H1 (cell line): ENCODE results near the gene PRR5L. TPM values are rescaled to one million over a fixed set of nuclear protein-coding genes. Genes with fewer than 3 reads are reported as not detected.

Source experiments
- CTCF ChIA-PET: fragments of 300-600 bp; sonication (Branson Sonifier 250); formaldehyde crosslinking; loops from one replicate; lab custom pipeline; 2021; ENCODE audit not compliant: partially characterized antibody; lab: Charles Lee
- POLR2A ChIA-PET: fragments of 300-600 bp; sonication (Branson Sonifier 250); formaldehyde crosslinking; loops from one replicate; lab custom pipeline; 2021; ENCODE audit warnings: inconsistent platforms; ENCODE audit not compliant: partially characterized antibody; lab: Charles Lee
- DNase-seq, 2 experiments: peaks; one replicate each; pipeline versions ENCODE4 v3.0.0 to v3.0.0-alpha.2; 2010 to 2022; ENCODE audit warnings: low spot score in 2 of 2, low read depth in 1 of 2, mixed read lengths in 1 of 2
- FAIRE-seq: peaks from 2 replicates; lab custom pipeline; 2011; peaks lifted over from hg19 to GRCh38; lab: Jason Lieb, UNC
- H2AFZ ChIP-seq: 2 replicates; pipeline ENCODE4 v1.8.1; 2012; ENCODE audit warnings: low read length, inconsistent platforms
- H2AK5ac ChIP-seq: 2 replicates; pipeline ENCODE4 v1.6.1; 2013; ENCODE audit warnings: low read depth, low read length
- H2BK120ac ChIP-seq: replicated peaks from 2 replicates; pipeline ENCODE3; 2013; ENCODE audit warnings: low read depth, low read length, inconsistent platforms
- H2BK12ac ChIP-seq: 2 replicates; pipeline ENCODE4 v1.6.1; 2013; ENCODE audit warnings: low read depth, low read length
- H2BK15ac ChIP-seq: 2 replicates; pipeline ENCODE4 v1.6.1; 2013; ENCODE audit warnings: low read length
- H2BK20ac ChIP-seq: 2 replicates; pipeline ENCODE4 v1.6.1; 2013; ENCODE audit warnings: low read length
- H2BK5ac ChIP-seq: 2 replicates; pipeline ENCODE4 v1.6.1; 2013; ENCODE audit warnings: low read depth, low read length
- H3K14ac ChIP-seq: 2 replicates; pipeline ENCODE4 v1.6.1; 2013; ENCODE audit warnings: inconsistent platforms; ENCODE audit not compliant: insufficient read length
- H3K18ac ChIP-seq: 2 replicates; pipeline ENCODE4 v1.6.1; 2013; ENCODE audit warnings: low read length; ENCODE audit errors: extremely low read depth
- H3K23ac ChIP-seq: 2 replicates; pipeline ENCODE4 v1.6.1; 2013; ENCODE audit warnings: inconsistent platforms; ENCODE audit not compliant: insufficient read length
- H3K23me2 ChIP-seq: 2 replicates; pipeline ENCODE4 v1.6.1; 2013; ENCODE audit warnings: low read depth, low read length
- H3K27ac ChIP-seq: 2 replicates; pipeline ENCODE4 v1.6.1; 2011; ENCODE audit warnings: low read depth, low read length, inconsistent platforms
- H3K27me3 ChIP-seq, 4 experiments: replicated peaks in 1 of 4; 1 replicate in 1 of 4; 2 replicates in 3 of 4; pipeline versions ENCODE4 v1.6.1 to v1.8.1; 2011 to 2013; ENCODE audit warnings: low read length in 3 of 4, mild to moderate bottlenecking in 3 of 4, inconsistent platforms in 2 of 4, mixed read lengths in 2 of 4, moderate library complexity in 1 of 4; ENCODE audit not compliant: control insufficient read depth in 3 of 4, insufficient read depth in 3 of 4; ENCODE audit errors: extremely low read depth in 1 of 4
- H3K36me3 ChIP-seq, 4 experiments: 2 replicates each; pipeline versions ENCODE4 v1.6.1 to v1.8.1; 2011 to 2013; ENCODE audit warnings: mild to moderate bottlenecking in 4 of 4, low read length in 3 of 4, moderate library complexity in 2 of 4, control low read depth in 1 of 4, inconsistent platforms in 1 of 4; ENCODE audit not compliant: insufficient read depth in 4 of 4, control insufficient read depth in 2 of 4
- H3K4ac ChIP-seq: replicated peaks from 2 replicates; pipeline ENCODE3; 2013; ENCODE audit warnings: low read length, low read depth, mixed read lengths, inconsistent platforms; ENCODE audit not compliant: insufficient read length
- H3K4me1 ChIP-seq, 4 experiments: replicated peaks in 1 of 4; 1 replicate in 1 of 4; 2 replicates in 3 of 4; pipeline versions ENCODE4 v1.6.1 to v1.8.1; 2011 to 2013; ENCODE audit warnings: low read length in 3 of 4, inconsistent platforms in 2 of 4, mixed read lengths in 1 of 4; ENCODE audit not compliant: insufficient read depth in 4 of 4, control insufficient read depth in 3 of 4
- H3K4me2 ChIP-seq, 2 experiments: 2 replicates each; pipeline versions ENCODE4 v1.6.1 to v1.8.1; 2011 to 2013; ENCODE audit warnings: low read depth in 2 of 2, low read length in 2 of 2, control low read depth in 1 of 2, inconsistent platforms in 1 of 2, mild to moderate bottlenecking in 1 of 2; ENCODE audit not compliant: insufficient read depth in 1 of 2
- H3K4me3 ChIP-seq, 4 experiments: fragments of 200-600, 300-600 bp in 1 of 4; sonication (generic), shearing (Covaris generic), sonication (Bioruptor Twin) in 1 of 4; 2 replicates each; pipeline versions ENCODE4 v1.5.1 to v1.8.1; 2011 to 2016; ENCODE audit warnings: low read length in 4 of 4, low read depth in 3 of 4, control low read depth in 2 of 4, inconsistent platforms in 2 of 4, mild to moderate bottlenecking in 2 of 4, mixed read lengths in 1 of 4, moderate library complexity in 1 of 4; ENCODE audit not compliant: insufficient read depth in 2 of 4; ENCODE audit errors: extremely low read depth in 1 of 4
- H3K56ac ChIP-seq: replicated peaks from 2 replicates; pipeline ENCODE3; 2013; ENCODE audit warnings: low read depth, mild to moderate bottlenecking, mixed read lengths, low read length, inconsistent platforms; ENCODE audit not compliant: insufficient read length
- H3K79me1 ChIP-seq: 2 replicates; pipeline ENCODE4 v1.6.1; 2013; ENCODE audit warnings: low read depth, low read length, control low read depth
- H3K79me2 ChIP-seq, 2 experiments: 2 replicates each; pipeline versions ENCODE4 v1.6.1 to v1.8.1; 2012 to 2013; ENCODE audit warnings: low read length in 2 of 2, mild to moderate bottlenecking in 2 of 2, inconsistent platforms in 1 of 2; ENCODE audit not compliant: insufficient read depth in 2 of 2, control insufficient read depth in 1 of 2
- H3K9ac ChIP-seq, 4 experiments: replicated peaks in 1 of 4; 1 replicate in 1 of 4; 2 replicates in 3 of 4; pipeline versions ENCODE4 v1.6.1 to v1.8.1; 2011 to 2013; ENCODE audit warnings: low read depth in 3 of 4, low read length in 3 of 4, control low read depth in 2 of 4, mild to moderate bottlenecking in 2 of 4, moderate library complexity in 2 of 4, inconsistent platforms in 1 of 4; ENCODE audit errors: extremely low read depth in 1 of 4
- H3K9me3 ChIP-seq, 2 experiments: 2 replicates each; pipeline versions ENCODE4 v1.6.1 to v1.8.1; 2012 to 2013; ENCODE audit warnings: mild to moderate bottlenecking in 2 of 2, moderate library complexity in 2 of 2, control low read depth in 1 of 2, inconsistent platforms in 1 of 2, low read depth in 1 of 2, low read length in 1 of 2, mixed read lengths in 1 of 2; ENCODE audit not compliant: insufficient read depth in 2 of 2
- H4K20me1 ChIP-seq, 2 experiments: replicated peaks in 1 of 2; 2 replicates each; pipeline versions ENCODE3 to v1.8.1; 2011 to 2013; ENCODE audit warnings: inconsistent platforms in 2 of 2, low read length in 2 of 2, mild to moderate bottlenecking in 1 of 2; ENCODE audit not compliant: insufficient read depth in 2 of 2, control insufficient read depth in 1 of 2
- H4K5ac ChIP-seq: 2 replicates; pipeline ENCODE4 v1.6.1; 2013; ENCODE audit warnings: low read length, low read depth, mixed read lengths, inconsistent platforms; ENCODE audit not compliant: insufficient read length
- H4K8ac ChIP-seq: 2 replicates; pipeline ENCODE4 v1.8.0; 2013; ENCODE audit warnings: mild to moderate bottlenecking, moderate library complexity, low read length, inconsistent platforms; ENCODE audit not compliant: insufficient read depth; ENCODE audit errors: extremely low read depth
- H4K91ac ChIP-seq: replicated peaks from 2 replicates; pipeline ENCODE3; 2013; ENCODE audit warnings: low read length, mixed read lengths, inconsistent platforms; ENCODE audit not compliant: insufficient read length
- ASH2L ChIP-seq: fragments of 200-600, 300-600 bp; sonication (generic); IDR thresholded peaks from one replicate; pipeline ENCODE4 v1.7.1; 2017; ENCODE audit warnings: low read length
- FOSL1 ChIP-seq: IDR thresholded peaks from 2 replicates; pipeline ENCODE4 v1.6.1; 2011; ENCODE audit warnings: mild to moderate bottlenecking, low read depth, low read length, moderate library complexity; ENCODE audit not compliant: insufficient read depth
- GABPA ChIP-seq: IDR thresholded peaks from 2 replicates; pipeline ENCODE4 v1.6.1; 2011; ENCODE audit warnings: mild to moderate bottlenecking, low read length, moderate library complexity, borderline replicate concordance; ENCODE audit not compliant: insufficient read depth
- GTF2F1 ChIP-seq: IDR thresholded peaks from 2 replicates; pipeline ENCODE4 v1.6.1; 2012; ENCODE audit warnings: low read depth, low read length, improper control_type of control experiment, borderline replicate concordance
- JUND ChIP-seq: IDR thresholded peaks from 2 replicates; pipeline ENCODE4 v1.6.1; 2011; ENCODE audit warnings: mild to moderate bottlenecking, improper control_type of control experiment, low read length
- POLR2A ChIP-seq, 2 experiments: IDR thresholded peaks; 1 replicate in 1 of 2; 2 replicates in 1 of 2; pipeline ENCODE4 v1.6.1; 2011; ENCODE audit warnings: low read depth in 2 of 2, low read length in 2 of 2, mild to moderate bottlenecking in 2 of 2; ENCODE audit errors: control extremely low read depth in 1 of 2
- RXRA ChIP-seq: IDR thresholded peaks from 2 replicates; pipeline ENCODE4 v1.6.1; 2011; ENCODE audit warnings: low read depth, mild to moderate bottlenecking, low read length, moderate library complexity; ENCODE audit not compliant: insufficient read depth
- SIN3A ChIP-seq, 2 experiments: IDR thresholded peaks in 1 of 2; conservative IDR thresholded peaks in 1 of 2; 2 replicates each; pipeline ENCODE4 v1.6.1; 2011 to 2012; ENCODE audit warnings: low read length in 2 of 2, improper control_type of control experiment in 1 of 2, low read depth in 1 of 2, mild to moderate bottlenecking in 1 of 2
- SRF ChIP-seq: IDR thresholded peaks from 2 replicates; pipeline ENCODE4 v1.6.1; 2011; ENCODE audit warnings: mild to moderate bottlenecking, low read depth, low read length, moderate library complexity
- WGBS, 2 experiments: shearing (Covaris generic) in 1 of 2; methylation state at CpG; one replicate each; pipeline versions ENCODE4 v1.1.6 to v1.1.7; 2013 to 2015; ENCODE audit warnings: low lambda C conversion rate in 2 of 2, mixed read lengths in 2 of 2, inconsistent platforms in 1 of 2, low coverage in 1 of 2, missing lambda C conversion rate in 1 of 2; ENCODE audit not compliant: insufficient replicate concordance in 2 of 2, insufficient coverage in 1 of 2, insufficient read length in 1 of 2; ENCODE audit errors: extremely low coverage in 1 of 2, missing lambda C conversion rate in 1 of 2; 5-methylcytosine and 5-hydroxymethylcytosine counted together
- polyA plus RNA-seq, 7 experiments: library from polyadenylated mRNA; depleted of rRNA in 3 of 7; stranded (reverse) in 5 of 7; unstranded in 2 of 7; fragments of >200 nt in 5 of 7; fragments of 200-250 nt in 2 of 7; gene quantifications; 1 replicate in 5 of 7; 2 replicates in 1 of 7; 4 replicates in 1 of 7; pipeline versions ENCODE4 v1.2.1 to v1.2.3, GENCODE V29; 2011 to 2013; ENCODE audit warnings: missing spikeins in 2 of 7, mixed read lengths in 2 of 7
- total RNA-seq: library from RNA; stranded (reverse); fragmentation: NEBNext Ultra II Directional; extraction: Animal tissue kit (Norgen Biotek cat#: 25700); gene quantifications from 2 replicates; pipeline ENCODE4 v1.2.1, GENCODE V29; 2021

Gene PRR5L
- total and polyA plus RNA-seq, 2 of the 8 experiments (the other 6 are each of a cell fraction or from before 2014, with no cell fraction given) = 6.6 to 10.1 TPM

DNA sequence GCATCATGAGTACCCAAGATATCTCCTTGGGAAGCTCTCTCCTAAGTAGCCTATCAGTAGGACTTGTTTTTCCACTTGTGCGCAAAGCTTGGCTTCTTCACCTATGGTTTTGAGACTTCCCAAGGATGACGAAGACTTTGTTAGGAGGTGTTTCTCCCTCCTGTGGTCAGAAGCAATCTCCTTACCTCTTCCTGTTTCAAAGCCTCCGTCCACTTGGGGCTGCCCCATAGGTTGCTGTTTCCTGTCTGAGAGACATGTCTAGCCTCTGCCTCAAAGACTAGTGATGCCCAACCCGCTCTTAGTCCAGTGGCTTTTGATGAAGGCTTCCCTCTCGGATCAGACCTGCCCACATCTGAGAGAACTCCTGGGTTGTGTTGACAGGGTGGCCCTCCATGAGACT is 121.1 kb downstream of the PRR5L start:
- H3K23me2 ChIP-seq = no peaks in the 10 kb centered on the region
- TF ChIP-seq GABPA = no peak
- TF ChIP-seq ASH2L = no peak
- TF ChIP-seq POLR2A (IDR thresholded peaks at IDR 0.05; ENCODE audit: control extremely low read depth in 1 of 2, low read depth in 2 of 2, low read length in 2 of 2) = no peak
- no peak for TF ChIP-seq SRF
- TF ChIP-seq SIN3A (conservative IDR thresholded peaks at IDR 0.05 in 1 of 2, IDR thresholded peaks at IDR 0.05 in 1 of 2; ENCODE audit: low read depth in 1 of 2, low read length in 2 of 2) = no peak
- TF ChIP-seq GTF2F1 = no peak
- no peak for TF ChIP-seq FOSL1
- no peak for TF ChIP-seq JUND
- no peak for TF ChIP-seq RXRA

More for the DNA sequence above, 121.1 kb downstream of the PRR5L start:
- FAIRE-seq (no peak), DNase-seq (no peak)
- no peak overlapping the region for H2AFZ ChIP-seq
- no peak overlapping the region for H2BK15ac ChIP-seq
- H3K36me3 ChIP-seq = 0 out of 8 replicates have a peak, but pooled peaks cover 0 to 2% (median 0%) of the 10 kb centered on the region in 4 experiments
- no peaks in the 10 kb centered on the region for H3K79me1 ChIP-seq
- H4K91ac ChIP-seq = no peak overlapping the region
- no peak overlapping the region for H3K56ac ChIP-seq
- H3K9me3 ChIP-seq = no peaks in the 10 kb centered on the region
- no peak overlapping the region for H3K27ac ChIP-seq
- H2BK120ac ChIP-seq = no peak overlapping the region
- no peaks in the 10 kb centered on the region for H4K20me1 ChIP-seq
- H2BK5ac ChIP-seq = no peak overlapping the region
- no peak overlapping the region for H3K9ac ChIP-seq
- no peak overlapping the region for H2AK5ac ChIP-seq
- H3K23ac ChIP-seq = no peak overlapping the region
- no peaks in the 10 kb centered on the region for H3K4me1 ChIP-seq
- no peak overlapping the region for H3K4me3 ChIP-seq
- no peak overlapping the region for H4K8ac ChIP-seq
- H2BK12ac ChIP-seq = no peak overlapping the region
- H3K27me3 ChIP-seq = no peaks in the 10 kb centered on the region
- ChIA-PET CTCF (interaction anchor here (2.5 kb wide), 1 partner anchor 125 kb away, joined by 9 read pairs; no protein-coding TSS in a partner anchor), POLR2A (no interaction called here)
- WGBS, 2 experiments = 88% methylated on average over 5 of the region's 5 CpGs; no CpG with 5 or more reads in 1 of the 2 experiments
- no peaks in the 10 kb centered on the region for H3K79me2 ChIP-seq
- H3K4me2 ChIP-seq = no peak overlapping the region
- no peak overlapping the region for H3K4ac ChIP-seq
- H3K14ac ChIP-seq = no peak overlapping the region
- no peak overlapping the region for H2BK20ac ChIP-seq
- no peak overlapping the region for H4K5ac ChIP-seq
- H3K18ac ChIP-seq = no peak overlapping the region
